ENCODE results near the gene TCL1A. TPM values are rescaled to one million over a fixed set of nuclear protein-coding genes. Genes with fewer than 3 reads are reported as not detected.

TCL1A gene
- total RNA-seq, 1 donor from 2014 or later = not detected

- no peak for DNase-seq
- Mint-ChIP-seq H3K27ac (ENCODE audit: unreplicated experiment) (no peak overlapping the region), H3K4me3 (ENCODE audit: unreplicated experiment) (no peak overlapping the region), H3K4me1 (ENCODE audit: low read depth, unreplicated experiment) (no peaks in the 10 kb centered on the region), H3K36me3 (ENCODE audit: unreplicated experiment) (no peaks in the 10 kb centered on the region), H3K27me3 (ENCODE audit: unreplicated experiment) (peaks cover 6% of the 10 kb centered on the region), H3K9me3 (ENCODE audit: unreplicated experiment) (no peaks in the 10 kb centered on the region)
- TF ChIP-seq CTCF (IDR thresholded peaks at IDR 0.05; ENCODE audit: partially characterized antibody, unreplicated experiment) = no peak
These were observed 44.4 kb upstream of the TCL1A start for GRCh38 chr14:95758331-95758730.

GRCh38 chr14:95756751-95757150 lies 42.8 kb upstream of the TCL1A start:
- Mint-ChIP-seq H3K9me3 (ENCODE audit: unreplicated experiment) (no peaks in the 10 kb centered on the region), H3K36me3 (ENCODE audit: unreplicated experiment) (no peaks in the 10 kb centered on the region), H3K4me3 (ENCODE audit: unreplicated experiment) (no peak overlapping the region), H3K27me3 (ENCODE audit: unreplicated experiment) (peaks cover 6% of the 10 kb centered on the region), H3K4me1 (ENCODE audit: low read depth, unreplicated experiment) (no peaks in the 10 kb centered on the region), H3K27ac (ENCODE audit: unreplicated experiment) (no peak overlapping the region)
- no peak for DNase-seq
- no peak for TF ChIP-seq CTCF (IDR thresholded peaks at IDR 0.05; ENCODE audit: partially characterized antibody, unreplicated experiment)

- Mint-ChIP-seq H3K9me3 (ENCODE audit: unreplicated experiment) (no peaks in the 10 kb centered on the region), H3K36me3 (ENCODE audit: unreplicated experiment) (no peaks in the 10 kb centered on the region), H3K27me3 (ENCODE audit: unreplicated experiment) (peaks cover 4% of the 10 kb centered on the region), H3K27ac (ENCODE audit: unreplicated experiment) (no peak overlapping the region), H3K4me3 (ENCODE audit: unreplicated experiment) (no peak overlapping the region), H3K4me1 (ENCODE audit: low read depth, unreplicated experiment) (no peaks in the 10 kb centered on the region)
- no peak for TF ChIP-seq CTCF (IDR thresholded peaks at IDR 0.05; ENCODE audit: partially characterized antibody, unreplicated experiment)
- no peak for DNase-seq
These were observed 42.2 kb upstream of the TCL1A start for GRCh38 chr14:95756127-95756526.

- H3K36me3 Mint-ChIP-seq (ENCODE audit: unreplicated experiment) = no peaks in the 10 kb centered on the region
- DNase-seq = no peak
- H3K27me3 Mint-ChIP-seq (ENCODE audit: unreplicated experiment) = no peaks in the 10 kb centered on the region
- no peak overlapping the region for H3K27ac Mint-ChIP-seq (ENCODE audit: unreplicated experiment)
- H3K9me3 Mint-ChIP-seq (ENCODE audit: unreplicated experiment) = peaks cover 3% of the 10 kb centered on the region
- H3K4me3 Mint-ChIP-seq (ENCODE audit: unreplicated experiment) = no peak overlapping the region
- H3K4me1 Mint-ChIP-seq (ENCODE audit: low read depth, unreplicated experiment) = no peaks in the 10 kb centered on the region
- TF ChIP-seq CTCF (IDR thresholded peaks at IDR 0.05; ENCODE audit: partially characterized antibody, unreplicated experiment) = no peak
These were observed 27.9 kb upstream of the TCL1A start for GRCh38 chr14:95741781-95742180.

- Mint-ChIP-seq H3K27ac (ENCODE audit: unreplicated experiment) (no peak overlapping the region), H3K4me1 (ENCODE audit: low read depth, unreplicated experiment) (no peaks in the 10 kb centered on the region), H3K36me3 (ENCODE audit: unreplicated experiment) (no peaks in the 10 kb centered on the region), H3K27me3 (ENCODE audit: unreplicated experiment) (no peaks in the 10 kb centered on the region), H3K4me3 (ENCODE audit: unreplicated experiment) (no peak overlapping the region), H3K9me3 (ENCODE audit: unreplicated experiment) (peaks cover 3% of the 10 kb centered on the region)
- DNase-seq = peak; percentile 30
- no peak for TF ChIP-seq CTCF (IDR thresholded peaks at IDR 0.05; ENCODE audit: partially characterized antibody, unreplicated experiment)
These were observed 27.1 kb upstream of the TCL1A start for GRCh38 chr14:95741038-95741490.

Data from glutamatergic neuron (in vitro differentiated cells).